WTC11 (cell line): ENCODE data around the gene NEK6.

Experiments
- ATF2 ChIP-seq: sonication (generic); formaldehyde crosslinking; IDR thresholded peaks from 2 replicates; pipeline ENCODE4 v1.8.1; 2022; ENCODE audit warnings: low read depth, missing genetic modification reagents, borderline replicate concordance
- CBFB ChIP-seq: sonication (generic); formaldehyde crosslinking; IDR thresholded peaks from 2 replicates; pipeline ENCODE4 v1.8.1; 2022; ENCODE audit warnings: mild to moderate bottlenecking, low read depth, missing genetic modification reagents
- CDX4 ChIP-seq: fragments of 250-450 bp; sonication (Bioruptor Pico); IDR thresholded peaks from 2 replicates; pipeline ENCODE4 v1.9.0; 2021; ENCODE audit warnings: moderate library complexity, mild to moderate bottlenecking, inconsistent platforms, borderline replicate concordance
- CTCF ChIP-seq: fragments of 200-600 bp; IDR thresholded peaks from 2 replicates; pipeline ENCODE4 v1.8.0; 2022; ENCODE audit warnings: antibody characterized with exemption
- ESRRA ChIP-seq: sonication (generic); formaldehyde crosslinking; IDR thresholded peaks from 2 replicates; pipeline ENCODE4 v1.8.1; 2022; ENCODE audit warnings: mild to moderate bottlenecking, missing genetic modification reagents, borderline replicate concordance
- FOXK1 ChIP-seq: sonication (generic); formaldehyde crosslinking; IDR thresholded peaks from 2 replicates; pipeline ENCODE4 v1.8.0; 2022; ENCODE audit warnings: mild to moderate bottlenecking, moderate library complexity, missing genetic modification reagents
- GTF2I ChIP-seq: fragments of 250-450 bp; sonication (Bioruptor Pico); conservative IDR thresholded peaks from 2 replicates; pipeline ENCODE4 v1.4.0; 2021; ENCODE audit warnings: mild to moderate bottlenecking
- JUN ChIP-seq: sonication (generic); formaldehyde crosslinking; IDR thresholded peaks from 2 replicates; pipeline ENCODE4 v1.8.0; 2023; ENCODE audit warnings: mild to moderate bottlenecking, missing genetic modification reagents
- MAX ChIP-seq: sonication (generic); formaldehyde crosslinking; IDR thresholded peaks from 2 replicates; pipeline ENCODE4 v1.8.0; 2022; ENCODE audit warnings: mild to moderate bottlenecking, missing genetic modification reagents
- MLX ChIP-seq: sonication (generic); formaldehyde crosslinking; IDR thresholded peaks from 2 replicates; pipeline ENCODE4 v1.8.1; 2023; ENCODE audit warnings: mild to moderate bottlenecking, missing genetic modification reagents, moderate library complexity
- STAT6 ChIP-seq: sonication (generic); formaldehyde crosslinking; conservative IDR thresholded peaks from 2 replicates; pipeline ENCODE4 v1.8.1; 2023; ENCODE audit warnings: mild to moderate bottlenecking, low read depth, missing genetic modification reagents, moderate library complexity
- TEAD4 ChIP-seq: sonication (generic); formaldehyde crosslinking; IDR thresholded peaks from 2 replicates; pipeline ENCODE4 v1.8.0; 2022; ENCODE audit warnings: mild to moderate bottlenecking, missing genetic modification reagents
- ZNF121 ChIP-seq: sonication (generic); formaldehyde crosslinking; IDR thresholded peaks from 2 replicates; pipeline ENCODE4 v1.8.0; 2023; ENCODE audit warnings: missing genetic modification reagents
- ZNF138 ChIP-seq: sonication (generic); formaldehyde crosslinking; conservative IDR thresholded peaks from 2 replicates; pipeline ENCODE4 v1.8.1; 2022; ENCODE audit warnings: mild to moderate bottlenecking, moderate library complexity, missing genetic modification reagents

- TF ChIP-seq ZNF121 (CRISPR knock-in tag): no peak
- TF ChIP-seq CTCF: no peak
- TF ChIP-seq MAX (CRISPR knock-in tag): no peak
- TF ChIP-seq GTF2I: no peak
- no peak for TF ChIP-seq ATF2 (CRISPR knock-in tag)
- no peak for TF ChIP-seq MLX (CRISPR knock-in tag)
- TF ChIP-seq STAT6 (CRISPR knock-in tag): no peak
- TF ChIP-seq ZNF138: no peak
- TF ChIP-seq ESRRA (CRISPR knock-in tag): no peak
- TF ChIP-seq TEAD4 (CRISPR knock-in tag): no peak
- TF ChIP-seq CBFB (CRISPR knock-in tag): no peak
- TF ChIP-seq FOXK1 (CRISPR knock-in tag): no peak
- TF ChIP-seq CDX4 (CRISPR knock-in tag): no peak
- TF ChIP-seq JUN (CRISPR knock-in tag): no peak
These were observed 70.5 kb downstream of the NEK6 start for GRCh38 chr9:124328285-124328684.
